GM18507 (cell line): Measurements from ENCODE around the gene TMEM260.
"Not testable (repeated sequence)": the region's sequence is repeated elsewhere in the genome, so short reads cannot be mapped to it uniquely, and the experiment has no call there.

Experiments
- DNase-seq: peaks from one replicate; pipeline ENCODE4 v3.0.0; 2011; ENCODE audit warnings: low read depth; ENCODE audit not compliant: insufficient read length; ENCODE audit errors: extremely low spot score
- FAIRE-seq: peaks from 2 replicates; lab custom pipeline; 2011; peaks lifted over from hg19 to GRCh38; lab: Jason Lieb, UNC

The TMEM260 gene

GRCh38 chr14:56592746-56593544 lies 13.3 kb downstream of the TMEM260 start:
- no peak for DNase-seq
- no peak for FAIRE-seq

DNA sequence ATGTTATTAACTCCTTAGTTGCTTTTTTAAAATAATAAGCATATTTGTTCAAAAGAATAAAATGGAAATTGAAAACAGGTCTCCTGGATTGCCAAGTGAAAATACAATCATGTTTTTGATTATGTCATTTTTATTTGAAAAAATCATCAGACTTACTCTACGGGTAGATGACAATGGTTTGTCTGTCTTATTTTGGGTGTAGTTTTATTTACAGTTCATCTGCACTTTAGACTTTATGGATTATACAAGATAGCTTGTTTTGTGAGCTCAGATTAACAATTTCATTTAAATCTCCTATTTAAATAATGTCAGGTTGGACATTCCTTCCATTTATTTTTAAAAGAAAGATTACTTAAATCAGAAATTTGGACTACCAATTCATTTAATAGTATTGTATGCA lies 14.8 kb downstream of the TMEM260 start:
- FAIRE-seq, result no peak
- no peak for DNase-seq

DNA sequence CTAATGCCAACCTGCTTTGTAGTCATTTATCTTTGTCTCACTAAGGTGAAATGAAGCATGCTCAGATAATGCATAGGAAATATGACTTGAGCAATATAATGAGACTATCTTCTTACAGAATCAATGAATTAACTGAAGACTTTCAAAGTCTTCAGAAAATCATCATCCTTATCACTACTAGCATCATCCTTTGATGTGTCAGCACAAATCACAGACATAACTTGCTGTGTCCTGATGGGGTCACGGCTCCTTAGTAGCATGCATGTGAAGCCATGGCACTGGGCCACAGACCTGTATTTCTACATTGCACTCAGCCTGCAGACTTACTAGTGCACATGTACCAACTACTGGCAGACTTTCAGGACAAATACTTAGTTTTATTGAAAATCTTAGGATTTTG lies 18.9 kb downstream of the TMEM260 start:
- DNase-seq, result no peak
- FAIRE-seq, result no peak

GRCh38 chr14:56603648-56604047 lies 24.1 kb downstream of the TMEM260 start:
- DNase-seq (no peak), FAIRE-seq (no peak)

DNA sequence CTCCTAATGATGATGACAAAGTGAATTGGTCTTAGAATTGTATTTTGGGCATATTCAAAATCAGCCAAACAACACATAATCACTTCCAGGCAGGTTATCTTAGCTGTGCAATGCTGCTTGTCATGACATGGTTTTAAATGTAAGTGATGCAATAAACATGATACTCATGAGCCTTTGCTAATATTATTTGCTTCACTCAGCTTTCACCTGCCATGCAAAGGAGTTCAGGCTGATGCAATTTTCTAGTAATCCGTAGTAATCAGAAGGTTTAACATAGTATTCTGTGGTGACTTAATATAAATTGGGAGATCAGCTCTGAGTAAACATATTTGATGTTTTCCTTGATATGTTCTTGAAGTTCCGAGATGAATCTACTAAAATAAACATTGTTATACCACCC lies 29.1 kb downstream of the TMEM260 start:
- no peak for FAIRE-seq
- no peak for DNase-seq

DNA sequence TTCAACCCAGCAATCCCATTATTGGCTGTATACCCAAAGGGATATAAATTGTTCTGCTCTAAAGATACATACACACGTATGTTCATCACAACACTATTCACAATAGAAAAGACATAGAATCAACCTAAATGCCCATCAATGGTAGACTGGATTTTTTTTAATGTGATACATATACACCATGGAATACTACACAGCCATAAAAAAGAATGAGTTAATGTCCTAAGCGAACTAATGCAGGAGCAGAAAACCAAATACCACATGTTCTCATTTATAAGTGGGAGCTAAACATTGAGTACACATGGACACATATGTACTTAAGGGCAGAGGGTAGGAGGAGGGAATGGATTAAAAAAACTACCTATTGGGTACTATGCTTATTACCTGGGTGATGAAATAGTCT lies 32.1 kb downstream of the TMEM260 start:
- FAIRE-seq, DNase-seq: not testable (repeated sequence)

DNA sequence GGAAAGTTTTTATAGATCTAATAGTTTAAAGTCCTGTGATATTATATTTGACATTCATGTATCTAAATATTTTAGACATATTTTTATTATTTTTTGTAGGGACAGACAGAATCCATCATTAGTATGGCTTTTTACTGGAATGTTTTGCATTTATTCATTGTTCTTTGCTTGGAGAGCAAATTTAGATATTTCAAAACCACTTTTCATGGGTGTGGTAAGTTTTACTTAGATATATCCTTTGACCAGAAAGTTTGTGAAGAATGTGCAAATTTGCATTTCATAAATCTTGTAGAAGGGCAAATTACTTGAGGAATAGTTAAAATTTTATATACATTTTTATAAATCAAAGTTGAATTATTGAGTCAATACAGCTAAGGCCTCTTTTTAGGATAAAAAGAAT lies 37.5 kb downstream of the TMEM260 start:
- FAIRE-seq, result no peak
- no peak for DNase-seq

GRCh38 chr14:56630707-56631106 lies 51.1 kb downstream of the TMEM260 start:
- FAIRE-seq (no peak), DNase-seq (no peak)

DNA sequence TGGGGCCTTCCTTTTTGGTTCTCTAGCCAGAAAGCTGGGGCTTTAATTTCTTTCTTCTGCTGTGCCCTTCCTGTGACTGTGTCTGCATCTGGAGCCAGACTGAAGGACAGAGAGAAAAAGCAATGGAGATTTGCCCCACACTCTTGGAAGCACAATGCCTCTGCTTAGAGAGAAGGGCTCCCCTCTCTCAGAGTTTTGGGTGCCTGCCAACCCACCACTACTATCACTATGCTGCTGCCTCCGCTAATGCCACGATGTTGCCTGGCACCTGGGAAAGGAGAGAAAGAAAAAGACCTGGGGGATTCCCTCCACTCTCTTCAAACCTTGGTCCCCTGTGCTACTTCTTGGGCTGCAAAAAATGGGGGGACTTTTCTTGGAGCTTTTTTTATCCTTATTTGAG lies 52.6 kb downstream of the TMEM260 start:
- no peak for FAIRE-seq
- no peak for DNase-seq

GRCh38 chr14:56633544-56633943 lies 53.9 kb downstream of the TMEM260 start:
- DNase-seq, result no peak
- no peak for FAIRE-seq

DNA sequence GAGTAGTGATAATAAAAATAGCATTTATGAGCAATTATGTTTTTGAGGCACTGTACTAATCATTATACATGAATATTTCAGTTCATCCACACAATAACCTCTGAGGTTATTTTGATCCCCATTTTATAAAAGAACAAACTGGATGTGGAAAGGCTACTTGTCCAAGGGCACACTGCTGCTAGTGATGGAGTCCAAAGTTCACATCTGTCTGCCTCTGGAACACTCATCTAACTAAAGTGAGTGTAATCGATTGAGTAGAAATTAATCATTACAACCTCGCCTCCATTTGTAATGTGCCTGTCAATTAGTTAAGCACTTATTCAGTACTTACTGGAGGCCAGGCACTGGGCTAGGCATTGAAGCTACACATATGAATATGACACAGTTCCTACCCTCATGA lies 55.4 kb downstream of the TMEM260 start:
- FAIRE-seq (no peak), DNase-seq (no peak)

DNA sequence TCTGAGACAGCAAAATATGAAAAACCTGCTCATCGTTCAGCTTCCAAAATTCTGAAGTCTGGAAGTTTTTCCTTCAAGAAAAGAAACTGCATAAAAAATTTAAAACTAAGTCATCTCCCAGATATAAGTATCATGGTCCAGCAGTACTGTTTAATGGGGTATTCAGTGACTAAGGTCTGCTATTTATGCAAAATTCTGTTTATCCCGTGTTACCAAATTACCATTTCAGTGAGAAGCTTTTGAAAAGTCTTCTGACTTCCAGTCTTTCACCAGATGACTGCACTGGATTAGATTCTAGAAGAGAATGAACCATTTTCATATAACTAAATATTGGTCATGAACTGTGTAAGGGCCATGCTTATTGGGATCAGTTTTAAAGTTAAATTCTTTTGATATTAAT lies 67.9 kb downstream of the TMEM260 start:
- DNase-seq, result no peak
- FAIRE-seq, result no peak

DNA sequence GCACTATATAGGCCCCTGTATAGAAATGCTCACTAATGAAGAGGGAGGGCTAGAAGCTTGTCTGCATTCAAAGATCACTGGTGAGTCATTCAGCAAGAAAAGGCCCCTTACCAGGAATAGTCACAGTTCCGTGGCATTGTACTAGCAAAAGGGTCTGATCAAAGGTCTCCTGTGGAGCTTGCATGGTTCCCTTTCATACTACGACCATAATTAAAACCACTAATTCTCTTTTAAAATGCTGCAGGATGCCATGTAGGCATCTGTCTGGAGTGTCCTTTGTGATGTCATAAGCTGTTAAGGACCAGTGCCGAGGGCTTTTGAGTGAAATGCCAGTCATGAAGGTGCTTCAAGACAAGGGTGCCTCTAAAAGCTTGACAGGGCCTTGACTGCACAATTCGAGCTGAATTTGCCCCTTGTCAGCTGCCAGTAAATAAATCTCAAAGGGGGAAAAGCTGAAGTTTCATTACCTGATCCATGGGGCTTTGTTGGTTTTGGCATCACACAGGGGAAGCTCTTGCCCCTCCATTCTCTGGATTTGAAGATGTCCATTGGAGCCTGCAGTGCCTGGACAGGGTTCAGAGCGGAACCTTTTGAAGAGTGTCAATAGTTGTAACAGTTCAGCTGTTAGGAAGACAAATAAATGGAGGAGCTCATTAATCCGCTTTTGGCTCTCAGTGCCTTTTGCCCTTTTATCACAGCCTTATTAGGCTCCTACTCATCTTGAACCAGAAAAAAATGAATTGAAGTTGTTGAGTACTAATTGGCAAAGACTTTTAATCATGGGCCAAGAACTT lies 69.1 kb downstream of the TMEM260 start:
- DNase-seq (no peak), FAIRE-seq (no peak)

DNA sequence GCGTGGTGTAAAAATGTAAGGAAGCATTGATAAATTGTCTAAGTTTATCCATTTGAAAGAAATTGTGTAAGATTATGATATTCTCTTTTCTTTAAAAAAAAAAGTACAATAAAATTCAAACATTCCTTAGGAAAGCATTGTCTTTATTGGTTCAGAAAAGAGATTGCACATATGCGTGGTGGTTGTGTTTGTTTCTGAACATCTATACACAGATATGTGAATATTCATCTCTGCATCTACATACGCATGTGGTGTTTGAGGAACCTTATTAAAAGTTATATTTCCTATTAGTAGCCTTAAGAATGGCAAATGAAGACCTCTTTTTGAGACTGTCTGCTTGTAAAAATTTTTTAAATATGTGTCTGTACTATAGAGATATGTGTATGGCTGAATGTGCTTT lies 69.8 kb downstream of the TMEM260 start:
- DNase-seq, result no peak
- no peak for FAIRE-seq

DNA sequence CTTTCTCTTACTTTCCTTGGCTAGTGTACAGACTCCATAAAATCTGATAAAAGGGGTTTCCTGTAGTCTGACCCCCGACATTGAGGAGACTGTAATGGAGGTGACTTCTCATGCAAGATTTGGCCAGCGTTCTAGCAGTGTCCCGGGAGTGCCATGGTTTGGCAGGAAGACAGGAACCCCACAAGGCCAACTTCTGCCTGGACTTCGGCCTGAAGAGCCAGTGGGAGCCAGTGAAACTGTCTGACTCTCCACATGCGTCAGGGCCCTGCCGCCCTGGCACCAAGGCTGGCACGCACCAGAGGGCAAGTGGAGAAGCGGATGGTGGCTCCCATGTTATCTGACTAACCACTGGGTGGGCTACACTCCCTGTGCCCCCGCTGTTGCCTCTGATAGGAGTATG lies 70.5 kb downstream of the TMEM260 start:
- DNase-seq, result no peak
- no peak for FAIRE-seq

DNA sequence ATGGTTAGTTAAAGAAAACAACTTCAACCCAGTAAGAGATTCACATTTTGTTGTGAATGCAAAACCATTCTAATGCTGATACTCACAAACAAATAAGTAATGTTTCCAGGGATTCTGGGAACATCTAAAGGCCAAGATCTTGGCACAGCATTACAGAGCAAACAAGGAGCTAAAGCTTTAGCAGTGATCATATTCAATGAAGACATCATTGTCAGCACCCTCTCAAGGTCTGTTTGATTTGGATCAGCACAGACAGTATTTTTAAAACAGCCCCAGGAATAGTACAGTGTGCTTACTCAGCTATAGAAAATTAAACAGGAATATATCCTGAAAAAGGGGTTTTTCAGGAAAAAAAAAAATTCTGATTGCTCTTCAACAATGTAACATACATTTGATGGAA lies 71.4 kb downstream of the TMEM260 start:
- FAIRE-seq (no peak), DNase-seq (no peak)

- FAIRE-seq, result no peak
- no peak for DNase-seq
Measured at GRCh38 chr14:56657604-56658003, 78.0 kb downstream of the TMEM260 start.

DNA sequence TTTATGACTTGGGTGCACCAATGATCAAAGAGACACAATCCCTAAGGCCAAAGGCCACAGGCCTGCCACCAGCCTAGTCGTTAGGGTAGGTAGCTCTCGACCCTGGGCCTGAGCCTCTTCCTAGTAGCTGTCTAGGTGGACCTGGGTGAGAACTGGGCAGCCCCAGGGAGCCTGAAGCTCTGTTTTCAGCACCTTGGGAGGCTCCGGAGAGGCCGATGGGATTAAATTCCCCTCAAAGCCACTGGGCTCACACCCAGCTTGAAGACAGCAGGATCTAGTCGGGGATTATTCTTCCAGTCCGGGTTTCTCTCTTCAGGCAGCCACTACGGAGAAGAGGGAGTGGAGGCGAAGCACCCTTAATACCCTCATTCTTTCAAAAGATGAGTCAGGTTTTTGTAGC lies 79.8 kb downstream of the TMEM260 start:
- DNase-seq (no peak), FAIRE-seq (no peak)

DNA sequence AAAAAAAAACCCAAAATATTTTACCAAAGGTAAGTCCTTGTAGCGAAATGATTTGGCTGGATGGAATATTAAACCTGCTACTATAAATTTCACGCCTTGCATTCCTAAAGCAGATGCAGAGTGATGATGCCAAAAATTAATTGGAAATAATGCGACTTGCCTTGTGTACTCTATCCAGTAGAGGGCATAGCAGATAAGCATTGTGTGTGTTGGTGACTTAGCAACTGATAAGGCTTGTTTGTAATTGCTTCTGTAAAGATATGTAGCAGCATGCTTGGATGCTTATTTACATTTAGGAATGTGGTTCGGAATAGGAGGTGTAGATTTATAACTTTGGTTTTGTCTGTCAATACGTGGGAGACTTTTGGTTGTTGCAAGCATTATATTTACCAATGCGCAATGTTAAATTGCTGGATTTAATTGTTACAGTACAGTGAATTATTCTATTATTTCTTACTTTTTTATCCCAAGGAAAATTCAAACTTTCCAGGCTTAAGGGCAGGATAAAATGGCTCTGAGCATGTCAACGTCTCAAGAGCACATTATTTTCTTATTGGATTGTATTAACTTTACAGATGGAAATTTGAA lies 80.5 kb downstream of the TMEM260 start:
- DNase-seq (peak; percentile 20), FAIRE-seq (peak; percentile 69)

GRCh38 chr14:56660677-56661389 lies 81.2 kb downstream of the TMEM260 start:
- no peak for FAIRE-seq

More at GRCh38 chr14:56660677-56661389, 81.2 kb downstream of the TMEM260 start:
- DNase-seq, result no peak
